K562 (cell line): ENCODE data around the gene NQO2.
"Not testable (repeated sequence)": the region's sequence is repeated elsewhere in the genome, so short reads cannot be mapped to it uniquely, and the experiment has no call there.

Experiments
- CBX8 ChIP-seq: fragments of 200-600 bp; sonication (generic); IDR thresholded peaks from 2 replicates; pipeline ENCODE4 v1.6.1; 2012; ENCODE audit warnings: borderline replicate concordance, mixed run types, low read depth, mild to moderate bottlenecking, moderate library complexity, mixed read lengths, low read length, control low read depth, inconsistent platforms; ENCODE audit not compliant: poor library complexity, severe bottlenecking; ENCODE audit errors: extremely low read depth
- CHCHD3 ChIP-seq: fragments of 250-450 bp; sonication (Bioruptor Pico); IDR thresholded peaks from 2 replicates; pipeline ENCODE4 v2.1.2; 2022; ENCODE audit warnings: mild to moderate bottlenecking
- DNMT1 ChIP-seq: fragments of 450-650 bp; IDR thresholded peaks from 2 replicates; pipeline ENCODE4 v1.6.1; 2016; ENCODE audit warnings: antibody characterized with exemption, mild to moderate bottlenecking
- FOXK1 ChIP-seq: sonication (generic); formaldehyde crosslinking; IDR thresholded peaks from 2 replicates; pipeline ENCODE4 v1.8.0; 2022; ENCODE audit warnings: missing genetic modification reagents, mild to moderate bottlenecking, borderline replicate concordance
- FOXP1 ChIP-seq: sonication (generic); formaldehyde crosslinking; IDR thresholded peaks from 2 replicates; pipeline ENCODE4 v1.8.0; 2022; ENCODE audit warnings: mild to moderate bottlenecking, missing genetic modification reagents
- JUND ChIP-seq, 2 experiments: IDR thresholded peaks; 2 replicates in 1 of 2; 3 replicates in 1 of 2; pipeline ENCODE4 v1.6.1; 2011; ENCODE audit warnings: borderline replicate concordance in 2 of 2, low read depth in 2 of 2, low read length in 2 of 2, improper control_type of control experiment in 1 of 2, missing biosample characterization in 1 of 2, missing genetic modification characterization in 1 of 2, missing genetic modification reagents in 1 of 2
- RAD21 ChIP-seq, 2 experiments: fragments of 250-450 bp in 1 of 2; fragments of 450-650 bp in 1 of 2; sonication (Bioruptor Pico) in 1 of 2; formaldehyde crosslinking in 1 of 2; IDR thresholded peaks in 1 of 2; conservative IDR thresholded peaks in 1 of 2; 2 replicates each; pipeline versions ENCODE4 v1.4.0 to v1.8.0; 2020 to 2022; ENCODE audit warnings: mild to moderate bottlenecking in 2 of 2, moderate library complexity in 1 of 2
- SIN3A ChIP-seq, 2 experiments: fragments of 150-350 bp in 1 of 2; IDR thresholded peaks; 2 replicates each; pipeline ENCODE4 v1.6.1; 2011 to 2016; ENCODE audit warnings: borderline replicate concordance in 2 of 2, low read depth in 2 of 2, low read length in 2 of 2, mild to moderate bottlenecking in 2 of 2, moderate library complexity in 2 of 2; ENCODE audit not compliant: control insufficient read depth in 1 of 2
- ZNF140 ChIP-seq: fragments of 250-450 bp; sonication (Bioruptor Pico); IDR thresholded peaks from 2 replicates; pipeline ENCODE4 v1.8.0; 2021; ENCODE audit warnings: moderate library complexity, mild to moderate bottlenecking, inconsistent platforms
- ZNF217 ChIP-seq: sonication (generic); formaldehyde crosslinking; IDR thresholded peaks from 2 replicates; pipeline ENCODE4 v1.8.0; 2022; ENCODE audit warnings: mild to moderate bottlenecking, missing genetic modification reagents
- TF ChIP-seq, protein P1 (sequence below): fragments of 450-650 bp; IDR thresholded peaks from 2 replicates; pipeline ENCODE4 v1.6.1; 2016; ENCODE audit warnings: missing biosample characterization, missing genetic modification characterization
- TF ChIP-seq, protein P2 (sequence below): fragments of 450-650 bp; IDR thresholded peaks from 2 replicates; pipeline ENCODE4 v1.7.0; 2016; ENCODE audit warnings: borderline replicate concordance
- TF ChIP-seq, protein P3 (sequence below), 2 experiments: IDR thresholded peaks; 2 replicates each; pipeline ENCODE4 v1.6.1; 2011; ENCODE audit warnings: borderline replicate concordance in 1 of 2, control low read depth in 1 of 2, low read depth in 1 of 2, low read length in 1 of 2, mild to moderate bottlenecking in 1 of 2, mixed read lengths in 1 of 2, moderate library complexity in 1 of 2; ENCODE audit not compliant: insufficient read depth in 1 of 2, insufficient read length in 1 of 2, poor library complexity in 1 of 2, severe bottlenecking in 1 of 2; ENCODE audit errors: extremely low read depth in 1 of 2
- TF ChIP-seq, protein P4 (sequence below), 3 experiments: IDR thresholded peaks in 2 of 3; conservative IDR thresholded peaks in 1 of 3; 2 replicates each; pipeline ENCODE4 v1.5.1; 2011 to 2012; ENCODE audit warnings: low read length in 3 of 3, mild to moderate bottlenecking in 3 of 3, control low read depth in 2 of 3, improper control_type of control experiment in 1 of 3, inconsistent platforms in 1 of 3, low read depth in 1 of 3, mixed read lengths in 1 of 3, moderate library complexity in 1 of 3; ENCODE audit not compliant: insufficient read depth in 2 of 3

DNA sequence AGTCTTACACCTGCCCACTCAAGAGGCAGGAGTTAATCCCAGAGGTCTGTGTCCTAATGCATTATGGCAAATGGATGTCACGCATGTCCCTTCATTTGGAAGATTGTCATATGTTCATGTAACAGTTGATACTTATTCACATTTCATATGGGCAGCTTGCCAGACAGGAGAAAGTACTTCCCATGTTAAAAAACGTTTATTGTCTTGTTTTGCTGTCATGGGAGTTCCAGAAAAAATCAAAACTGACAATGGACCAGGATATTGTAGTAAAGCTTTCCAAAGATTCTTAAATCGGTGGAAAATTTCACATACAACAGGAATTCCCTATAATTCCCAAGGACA is 55.4 kb downstream of the NQO2 start:
- TF ChIP-seq ZNF140; CBX8; SIN3A (IDR thresholded peaks at IDR 0.05; ENCODE audit: borderline replicate concordance in 2 of 2, control insufficient read depth in 1 of 2, low read depth in 2 of 2, low read length in 2 of 2); DNMT1; ZNF217 (CRISPR knock-in tag); FOXP1 (CRISPR knock-in tag); FOXK1; CHCHD3 (CRISPR knock-in tag); RAD21 (CRISPR knock-in tag; conservative IDR thresholded peaks at IDR 0.05 in 1 of 2, IDR thresholded peaks at IDR 0.05 in 1 of 2); JUND (IDR thresholded peaks at IDR 0.05; ENCODE audit: borderline replicate concordance, low read depth, low read length); JUND (tag; IDR thresholded peaks at IDR 0.05; ENCODE audit: borderline replicate concordance, low read depth, low read length): not testable (repeated sequence)
- TF ChIP-seq, protein P1, sequence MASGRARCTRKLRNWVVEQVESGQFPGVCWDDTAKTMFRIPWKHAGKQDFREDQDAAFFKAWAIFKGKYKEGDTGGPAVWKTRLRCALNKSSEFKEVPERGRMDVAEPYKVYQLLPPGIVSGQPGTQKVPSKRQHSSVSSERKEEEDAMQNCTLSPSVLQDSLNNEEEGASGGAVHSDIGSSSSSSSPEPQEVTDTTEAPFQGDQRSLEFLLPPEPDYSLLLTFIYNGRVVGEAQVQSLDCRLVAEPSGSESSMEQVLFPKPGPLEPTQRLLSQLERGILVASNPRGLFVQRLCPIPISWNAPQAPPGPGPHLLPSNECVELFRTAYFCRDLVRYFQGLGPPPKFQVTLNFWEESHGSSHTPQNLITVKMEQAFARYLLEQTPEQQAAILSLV, result not testable (repeated sequence)
- TF ChIP-seq, protein P2, sequence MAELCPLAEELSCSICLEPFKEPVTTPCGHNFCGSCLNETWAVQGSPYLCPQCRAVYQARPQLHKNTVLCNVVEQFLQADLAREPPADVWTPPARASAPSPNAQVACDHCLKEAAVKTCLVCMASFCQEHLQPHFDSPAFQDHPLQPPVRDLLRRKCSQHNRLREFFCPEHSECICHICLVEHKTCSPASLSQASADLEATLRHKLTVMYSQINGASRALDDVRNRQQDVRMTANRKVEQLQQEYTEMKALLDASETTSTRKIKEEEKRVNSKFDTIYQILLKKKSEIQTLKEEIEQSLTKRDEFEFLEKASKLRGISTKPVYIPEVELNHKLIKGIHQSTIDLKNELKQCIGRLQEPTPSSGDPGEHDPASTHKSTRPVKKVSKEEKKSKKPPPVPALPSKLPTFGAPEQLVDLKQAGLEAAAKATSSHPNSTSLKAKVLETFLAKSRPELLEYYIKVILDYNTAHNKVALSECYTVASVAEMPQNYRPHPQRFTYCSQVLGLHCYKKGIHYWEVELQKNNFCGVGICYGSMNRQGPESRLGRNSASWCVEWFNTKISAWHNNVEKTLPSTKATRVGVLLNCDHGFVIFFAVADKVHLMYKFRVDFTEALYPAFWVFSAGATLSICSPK, result not testable (repeated sequence)
- TF ChIP-seq, protein P3, sequence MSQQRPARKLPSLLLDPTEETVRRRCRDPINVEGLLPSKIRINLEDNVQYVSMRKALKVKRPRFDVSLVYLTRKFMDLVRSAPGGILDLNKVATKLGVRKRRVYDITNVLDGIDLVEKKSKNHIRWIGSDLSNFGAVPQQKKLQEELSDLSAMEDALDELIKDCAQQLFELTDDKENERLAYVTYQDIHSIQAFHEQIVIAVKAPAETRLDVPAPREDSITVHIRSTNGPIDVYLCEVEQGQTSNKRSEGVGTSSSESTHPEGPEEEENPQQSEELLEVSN (IDR thresholded peaks at IDR 0.05; ENCODE audit: borderline replicate concordance in 1 of 2, extremely low read depth in 1 of 2, insufficient read depth in 1 of 2, insufficient read length in 1 of 2, low read depth in 1 of 2, low read length in 1 of 2, poor library complexity in 1 of 2, severe bottlenecking in 1 of 2), result not testable (repeated sequence)
- TF ChIP-seq, protein P4, sequence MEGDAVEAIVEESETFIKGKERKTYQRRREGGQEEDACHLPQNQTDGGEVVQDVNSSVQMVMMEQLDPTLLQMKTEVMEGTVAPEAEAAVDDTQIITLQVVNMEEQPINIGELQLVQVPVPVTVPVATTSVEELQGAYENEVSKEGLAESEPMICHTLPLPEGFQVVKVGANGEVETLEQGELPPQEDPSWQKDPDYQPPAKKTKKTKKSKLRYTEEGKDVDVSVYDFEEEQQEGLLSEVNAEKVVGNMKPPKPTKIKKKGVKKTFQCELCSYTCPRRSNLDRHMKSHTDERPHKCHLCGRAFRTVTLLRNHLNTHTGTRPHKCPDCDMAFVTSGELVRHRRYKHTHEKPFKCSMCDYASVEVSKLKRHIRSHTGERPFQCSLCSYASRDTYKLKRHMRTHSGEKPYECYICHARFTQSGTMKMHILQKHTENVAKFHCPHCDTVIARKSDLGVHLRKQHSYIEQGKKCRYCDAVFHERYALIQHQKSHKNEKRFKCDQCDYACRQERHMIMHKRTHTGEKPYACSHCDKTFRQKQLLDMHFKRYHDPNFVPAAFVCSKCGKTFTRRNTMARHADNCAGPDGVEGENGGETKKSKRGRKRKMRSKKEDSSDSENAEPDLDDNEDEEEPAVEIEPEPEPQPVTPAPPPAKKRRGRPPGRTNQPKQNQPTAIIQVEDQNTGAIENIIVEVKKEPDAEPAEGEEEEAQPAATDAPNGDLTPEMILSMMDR (IDR thresholded peaks at IDR 0.05 in 2 of 3, conservative IDR thresholded peaks at IDR 0.05 in 1 of 3; ENCODE audit: insufficient read depth in 2 of 3, low read depth in 1 of 3, low read length in 3 of 3), result not testable (repeated sequence)
